SJCRH30 (cell line): Measurements from ENCODE around the gene STIM1. TPM values are rescaled to one million over a fixed set of nuclear protein-coding genes. Genes with fewer than 3 reads are reported as not detected.

ENCODE experiments used
- DNase-seq, 2 experiments: peaks; one replicate each; pipeline ENCODE4 v3.0.0-alpha.2; 2015 to 2020
- H3K27ac ChIP-seq: fragments of 250-450 bp; sonication (Bioruptor Pico); 2 replicates; pipeline ENCODE4 v1.5.1; 2020; ENCODE audit warnings: mild to moderate bottlenecking, moderate library complexity
- H3K27me3 ChIP-seq: fragments of 250-450 bp; sonication (Bioruptor Pico); 2 replicates; pipeline ENCODE4 v1.5.1; 2020; ENCODE audit warnings: mild to moderate bottlenecking, moderate library complexity
- H3K36me3 ChIP-seq: fragments of 250-450 bp; sonication (Bioruptor Pico); 2 replicates; pipeline ENCODE4 v1.5.1; 2020; ENCODE audit warnings: mild to moderate bottlenecking, moderate library complexity
- H3K4me1 ChIP-seq: fragments of 250-450 bp; sonication (Bioruptor Pico); 2 replicates; pipeline ENCODE4 v1.5.1; 2020; ENCODE audit warnings: mild to moderate bottlenecking, moderate library complexity
- H3K4me3 ChIP-seq: fragments of 250-450 bp; sonication (Bioruptor Pico); 2 replicates; pipeline ENCODE4 v1.5.1; 2020; ENCODE audit warnings: mild to moderate bottlenecking, moderate library complexity
- H3K9me3 ChIP-seq: fragments of 250-450 bp; sonication (Bioruptor Pico); replicated peaks from 2 replicates; pipeline ENCODE4 v1.5.1; 2020; ENCODE audit warnings: mild to moderate bottlenecking, moderate library complexity
- total RNA-seq: library from RNA; depleted of rRNA; stranded (reverse); fragments of >200 nt; shearing (Covaris generic); gene quantifications from 2 replicates; pipeline ENCODE4 v1.2.3, GENCODE V29; 2014

STIM1 gene
- total RNA-seq, 1 experiment from 2014 or later: 14.7 TPM

DNA sequence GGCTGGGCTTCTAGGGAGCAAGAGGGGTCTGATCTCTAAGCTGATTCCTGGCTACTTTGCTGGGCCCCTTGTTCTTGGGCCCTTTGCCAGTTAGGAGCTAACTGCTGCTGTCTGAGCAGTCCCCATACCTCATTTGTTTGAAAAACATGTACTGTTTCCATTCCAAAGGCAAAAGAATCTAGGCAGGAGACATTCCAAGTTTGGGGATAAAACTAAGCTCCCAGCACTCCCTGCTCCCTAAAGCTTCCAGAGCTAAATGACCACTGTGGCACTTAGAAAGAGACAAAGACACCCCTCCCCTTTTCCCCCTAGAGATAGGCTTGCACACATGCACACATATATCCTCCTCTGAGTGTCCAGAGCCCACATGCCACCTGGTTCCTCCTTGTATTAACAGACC, 216.4 kb downstream of the STIM1 start:
- peak in 1 of 2 experiments; percentile 25 for DNase-seq
- no peaks in the 10 kb centered on the region for H3K36me3 ChIP-seq
- H3K27ac ChIP-seq: no peak overlapping the region
- H3K4me1 ChIP-seq: no peaks in the 10 kb centered on the region; the same call in 1 of the 2 replicates
- H3K27me3 ChIP-seq: no peaks in the 10 kb centered on the region
- no peak overlapping the region for H3K4me3 ChIP-seq
- no peaks in the 10 kb centered on the region for H3K9me3 ChIP-seq

DNA sequence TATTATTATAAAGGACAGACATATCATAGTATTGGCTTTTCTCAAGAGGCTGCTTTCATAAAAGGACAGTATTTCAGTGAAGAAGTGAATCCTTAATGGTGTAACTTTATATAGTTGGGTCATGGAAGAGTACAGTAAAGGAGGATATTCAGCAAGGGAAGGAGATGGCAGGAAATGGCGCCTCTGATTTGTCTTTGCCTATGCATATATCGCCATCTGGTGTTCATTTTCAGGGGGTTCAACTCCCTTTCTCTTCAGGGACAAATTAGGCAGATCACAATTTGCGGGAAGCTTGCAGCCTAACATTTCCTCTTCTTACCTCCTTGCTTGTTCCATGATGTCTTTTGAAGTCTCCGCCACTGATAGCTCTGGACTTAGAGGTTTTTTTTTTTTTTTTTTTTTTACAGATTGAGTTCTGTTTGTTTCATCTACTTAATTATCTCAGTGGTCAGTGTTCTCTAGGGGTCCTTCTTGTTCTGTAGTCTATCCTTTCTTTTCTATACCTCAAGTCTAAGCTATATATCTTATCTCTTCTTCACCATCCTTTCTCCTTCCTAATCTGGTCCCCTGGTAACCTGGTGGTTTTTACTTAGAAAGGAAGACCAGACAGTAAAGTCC, 217.3 kb downstream of the STIM1 start:
- peak; percentile 51 to 86 for DNase-seq
- Histone ChIP-seq H3K27ac (no peak overlapping the region), H3K27me3 (no peaks in the 10 kb centered on the region), H3K36me3 (no peaks in the 10 kb centered on the region), H3K4me1 (no peaks in the 10 kb centered on the region; the same call in 1 of the 2 replicates), H3K9me3 (no peaks in the 10 kb centered on the region), H3K4me3 (no peak overlapping the region)

DNA sequence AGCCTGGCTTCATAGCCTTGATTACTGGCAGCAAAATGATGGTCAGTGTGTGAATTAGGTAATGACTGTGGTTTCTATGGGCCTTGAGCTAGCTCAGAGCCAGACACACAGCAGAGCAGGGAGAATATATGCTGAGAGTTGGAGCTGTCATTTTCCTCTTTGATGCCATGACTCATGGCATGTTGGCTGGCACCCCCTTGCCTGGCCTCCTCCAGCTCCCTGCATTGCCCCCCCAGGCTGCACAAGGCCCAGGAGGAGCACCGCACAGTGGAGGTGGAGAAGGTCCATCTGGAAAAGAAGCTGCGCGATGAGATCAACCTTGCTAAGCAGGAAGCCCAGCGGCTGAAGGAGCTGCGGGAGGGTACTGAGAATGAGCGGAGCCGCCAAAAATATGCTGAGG, 218.8 kb downstream of the STIM1 start:
- Histone ChIP-seq H3K4me3 (no peak overlapping the region), H3K4me1 (no peaks in the 10 kb centered on the region; the same call in 1 of the 2 replicates), H3K27me3 (no peaks in the 10 kb centered on the region), H3K36me3 (no peaks in the 10 kb centered on the region), H3K27ac (no peak overlapping the region), H3K9me3 (no peaks in the 10 kb centered on the region)
- no peak for DNase-seq

GRCh38 chr11:4076774-4077173, 221.3 kb downstream of the STIM1 start:
- no peaks in the 10 kb centered on the region; the same call in 1 of the 2 replicates for H3K4me1 ChIP-seq
- H3K27ac ChIP-seq: no peak overlapping the region
- H3K4me3 ChIP-seq: no peak overlapping the region
- H3K36me3 ChIP-seq: no peaks in the 10 kb centered on the region
- no peak for DNase-seq
- H3K27me3 ChIP-seq: no peaks in the 10 kb centered on the region
- H3K9me3 ChIP-seq: no peaks in the 10 kb centered on the region

DNA sequence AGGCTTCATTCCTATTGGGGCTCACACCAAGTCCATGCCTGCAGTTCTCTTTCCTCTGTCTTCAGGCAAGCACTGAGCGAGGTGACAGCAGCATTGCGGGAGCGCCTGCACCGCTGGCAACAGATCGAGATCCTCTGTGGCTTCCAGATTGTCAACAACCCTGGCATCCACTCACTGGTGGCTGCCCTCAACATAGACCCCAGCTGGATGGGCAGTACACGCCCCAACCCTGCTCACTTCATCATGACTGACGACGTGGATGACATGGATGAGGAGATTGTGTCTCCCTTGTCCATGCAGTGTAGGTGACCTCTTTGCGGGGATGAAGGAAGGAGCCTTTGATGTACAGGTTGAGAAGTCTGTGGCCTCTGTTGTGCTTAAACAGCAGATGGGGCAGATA, 227.7 kb downstream of the STIM1 start:
- Histone ChIP-seq H3K27ac (no peak overlapping the region), H3K27me3 (no peaks in the 10 kb centered on the region), H3K4me1 (no peaks in the 10 kb centered on the region), H3K9me3 (no peaks in the 10 kb centered on the region), H3K4me3 (no peak overlapping the region), H3K36me3 (no peaks in the 10 kb centered on the region)
- DNase-seq: no peak

- Histone ChIP-seq H3K4me3 (no peak overlapping the region), H3K27ac (no peak overlapping the region), H3K9me3 (no peaks in the 10 kb centered on the region), H3K4me1 (no peaks in the 10 kb centered on the region), H3K36me3 (no peaks in the 10 kb centered on the region), H3K27me3 (no peaks in the 10 kb centered on the region)
- DNase-seq: no peak
These were observed 229.1 kb downstream of the STIM1 start for GRCh38 chr11:4084406-4085125.

DNA sequence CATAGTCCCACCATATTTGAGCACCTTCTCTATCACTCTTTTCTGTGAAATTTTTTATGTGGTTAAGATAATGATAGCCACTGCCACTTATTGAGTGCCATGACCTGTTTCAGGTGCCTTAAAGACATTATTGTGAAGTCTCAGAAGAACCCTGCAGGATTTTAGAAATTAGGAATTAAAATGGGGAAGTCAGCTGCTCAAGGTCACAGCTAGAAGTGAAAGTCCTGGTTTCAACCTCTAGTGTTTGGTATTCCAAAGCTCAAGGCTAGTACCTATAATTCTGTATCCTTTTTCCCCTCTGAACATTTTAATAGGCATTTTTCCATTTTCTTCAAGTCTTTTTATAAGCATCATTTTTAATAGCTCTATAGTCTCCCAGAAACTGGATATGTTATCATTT, 230.1 kb downstream of the STIM1 start:
- Histone ChIP-seq H3K9me3 (no peaks in the 10 kb centered on the region), H3K27ac (no peak overlapping the region), H3K36me3 (no peaks in the 10 kb centered on the region), H3K27me3 (no peaks in the 10 kb centered on the region), H3K4me1 (no peaks in the 10 kb centered on the region), H3K4me3 (no peak overlapping the region)
- no peak for DNase-seq

- H3K36me3 ChIP-seq: no peaks in the 10 kb centered on the region
- no peaks in the 10 kb centered on the region for H3K4me1 ChIP-seq
- H3K9me3 ChIP-seq: no peaks in the 10 kb centered on the region
- no peak overlapping the region for H3K4me3 ChIP-seq
- H3K27ac ChIP-seq: no peak overlapping the region
- H3K27me3 ChIP-seq: no peaks in the 10 kb centered on the region
- DNase-seq: no peak
These were observed 231.3 kb downstream of the STIM1 start for GRCh38 chr11:4086575-4087353.

DNA sequence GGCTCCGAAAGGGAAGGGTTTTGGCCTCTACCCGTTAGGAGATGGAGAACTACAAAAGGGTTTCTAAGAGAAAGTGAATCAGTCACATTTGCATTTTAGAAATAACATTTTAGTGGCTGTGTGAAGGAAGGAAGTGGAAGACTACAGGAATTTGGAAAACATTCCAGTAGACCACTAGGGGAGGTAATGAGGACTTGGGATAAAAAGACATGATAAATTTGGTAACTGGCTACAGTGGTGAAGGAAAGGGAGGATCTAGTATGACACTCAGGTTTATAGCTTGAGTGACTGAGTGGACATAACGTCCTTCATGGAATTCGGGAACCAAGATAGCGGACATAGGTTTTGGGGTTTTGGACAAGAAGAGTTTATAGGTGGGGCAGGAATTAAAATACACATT, 232.1 kb downstream of the STIM1 start:
- Histone ChIP-seq H3K36me3 (no peaks in the 10 kb centered on the region), H3K4me3 (no peak overlapping the region), H3K4me1 (no peaks in the 10 kb centered on the region), H3K9me3 (no peaks in the 10 kb centered on the region), H3K27ac (no peak overlapping the region), H3K27me3 (no peaks in the 10 kb centered on the region)
- DNase-seq: no peak

DNA sequence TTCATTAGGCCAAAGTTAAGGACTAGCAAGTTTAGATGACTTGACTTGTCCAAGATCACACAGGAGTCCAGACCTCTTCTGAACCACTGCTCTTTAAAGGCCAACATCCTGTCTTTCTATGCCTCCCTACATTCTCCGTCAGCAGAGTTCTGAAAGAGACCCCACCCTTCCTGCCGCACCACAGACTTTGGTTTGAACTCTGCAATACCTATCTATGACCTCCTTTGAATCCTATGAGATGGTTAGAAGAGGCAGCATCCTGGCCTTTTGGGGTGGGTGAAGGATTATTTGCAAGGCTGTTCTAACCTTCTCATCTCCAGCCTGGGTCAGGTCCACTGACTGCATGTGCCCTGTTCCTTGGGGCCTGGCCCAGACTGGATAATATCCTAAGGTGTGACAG, 234.8 kb downstream of the STIM1 start:
- DNase-seq: no peak
- Histone ChIP-seq H3K4me1 (no peaks in the 10 kb centered on the region), H3K27ac (no peak overlapping the region), H3K9me3 (no peaks in the 10 kb centered on the region), H3K27me3 (no peaks in the 10 kb centered on the region), H3K4me3 (no peak overlapping the region), H3K36me3 (no peaks in the 10 kb centered on the region)

DNA sequence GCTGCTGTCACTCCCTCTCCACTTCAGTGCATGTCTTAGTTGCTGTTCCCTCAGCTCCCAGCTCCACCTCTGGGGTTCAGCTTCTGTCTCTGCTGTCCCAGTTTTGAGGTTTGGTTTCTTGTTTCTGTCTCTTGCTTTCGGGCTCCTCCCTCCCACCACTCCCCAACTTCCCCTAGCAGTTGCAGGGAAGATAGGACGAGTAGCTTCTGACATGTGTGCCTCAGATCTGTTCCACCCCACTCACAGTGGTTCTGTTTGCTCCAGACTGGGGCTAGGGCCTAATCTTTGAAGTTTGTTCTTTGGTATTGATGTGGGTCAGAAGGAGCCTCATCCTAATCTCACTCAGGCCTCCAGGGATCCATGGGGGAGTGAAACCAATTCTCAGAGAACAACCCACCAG, 236.6 kb downstream of the STIM1 start:
- no peaks in the 10 kb centered on the region for H3K27me3 ChIP-seq
- DNase-seq: no peak

DNA sequence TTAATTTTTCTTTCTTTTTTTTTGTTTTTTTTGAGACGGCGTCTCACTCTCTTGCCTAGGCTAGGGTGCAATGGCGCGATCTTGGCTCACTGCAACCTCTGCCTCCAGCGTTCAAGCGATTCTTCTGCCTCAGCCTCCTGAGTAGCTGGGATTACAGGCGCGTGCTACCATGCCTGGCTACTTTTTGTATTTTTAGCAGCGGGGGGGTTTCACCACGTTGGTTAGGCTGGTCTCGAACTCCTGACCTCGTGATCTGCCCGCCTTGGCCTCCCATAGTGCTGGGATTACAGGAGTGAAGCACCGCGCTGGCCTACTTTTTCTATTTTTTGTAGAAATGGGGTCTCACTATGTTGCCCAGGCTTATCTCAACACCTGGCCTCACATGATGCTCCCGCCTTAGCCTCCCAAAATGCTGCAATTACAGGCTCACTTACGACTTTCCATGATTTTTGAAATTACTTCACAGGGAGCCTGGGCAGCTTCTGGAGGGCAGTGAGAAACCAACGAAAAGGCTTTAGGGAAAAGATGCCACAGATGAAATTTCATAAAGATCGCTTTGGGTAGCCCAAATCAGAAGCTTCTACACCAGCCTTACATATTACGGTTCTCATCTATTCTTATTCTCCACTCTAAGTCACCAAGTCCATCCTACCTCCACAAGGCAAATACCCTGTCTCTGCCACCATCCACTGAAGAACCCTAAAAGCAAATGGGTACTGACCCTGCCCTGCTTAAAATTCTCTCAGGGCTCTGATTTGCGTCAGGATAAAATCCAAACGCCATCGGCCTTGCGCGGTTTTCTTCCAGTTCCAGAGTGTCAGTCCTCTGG, 238.3 kb downstream of the STIM1 start:
- H3K9me3 ChIP-seq: no peaks in the 10 kb centered on the region
- no peaks in the 10 kb centered on the region for H3K4me1 ChIP-seq
- peak overlapping the region; percentile 92 for H3K27ac ChIP-seq
- H3K27me3 ChIP-seq: no peaks in the 10 kb centered on the region
- no peak for DNase-seq
- peaks cover 8% of the 10 kb centered on the region for H3K36me3 ChIP-seq
- peak overlapping the region; percentile 81 for H3K4me3 ChIP-seq

More for the DNA sequence above, 236.6 kb downstream of the STIM1 start:
- Histone ChIP-seq H3K4me1 (no peaks in the 10 kb centered on the region), H3K4me3 (no peak overlapping the region), H3K27ac (no peak overlapping the region), H3K36me3 (no peaks in the 10 kb centered on the region), H3K9me3 (no peaks in the 10 kb centered on the region)

DNA sequence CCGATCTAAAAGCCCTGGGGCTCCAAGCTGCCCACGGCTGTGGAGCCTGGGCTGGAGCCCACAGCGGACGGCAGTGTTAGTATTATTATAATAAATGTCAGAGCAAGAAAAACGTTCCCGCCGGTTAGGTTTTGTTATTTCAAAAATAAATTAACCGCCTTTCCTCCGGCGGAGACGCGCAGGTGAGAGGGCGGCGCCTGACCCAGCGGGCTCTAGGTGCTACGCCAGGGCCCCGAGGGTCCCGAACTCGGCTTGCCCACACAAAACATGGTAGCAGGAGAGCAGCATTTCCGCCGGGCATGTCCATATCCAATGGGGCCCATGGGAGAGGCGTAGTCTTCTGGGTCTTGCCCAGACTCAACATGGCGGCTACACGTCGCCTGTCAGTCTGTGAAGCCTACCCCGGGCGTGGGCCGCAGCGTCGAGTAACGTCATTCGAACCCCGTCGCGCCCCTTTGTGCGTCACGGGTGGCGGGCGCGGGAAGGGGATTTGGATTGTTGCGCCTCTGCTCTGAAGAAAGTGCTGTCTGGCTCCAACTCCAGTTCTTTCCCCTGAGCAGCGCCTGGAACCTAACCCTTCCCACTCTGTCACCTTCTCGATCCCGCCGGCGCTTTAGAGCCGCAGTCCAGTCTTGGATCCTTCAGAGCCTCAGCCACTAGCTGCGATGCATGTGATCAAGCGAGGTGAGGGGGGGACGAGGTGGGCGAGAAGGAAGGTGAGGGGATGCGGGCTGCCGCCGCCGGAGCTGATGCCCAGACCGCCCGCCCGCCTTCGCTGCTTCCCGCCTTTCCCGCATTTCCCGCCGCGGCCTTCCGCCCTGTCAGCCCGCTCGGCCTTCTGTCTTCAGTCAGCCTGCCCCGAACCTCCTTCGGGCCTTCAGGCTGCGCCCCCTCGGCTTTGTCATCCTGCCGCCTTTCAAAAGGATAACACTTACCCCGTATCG, 239.2 kb downstream of the STIM1 start, which contains the start of gene RRM1:
Gene RRM1, plus strand, starts transcription at position 452 of the 944 bp plus-strand sequence. Its CDS starts 214 bp downstream, at position 666.
- Histone ChIP-seq H3K4me1 (no peaks in the 10 kb centered on the region), H3K27me3 (no peaks in the 10 kb centered on the region), H3K9me3 (no peaks in the 10 kb centered on the region), H3K27ac (peak within 1 kb of the TSS; percentile 92), H3K4me3 (peak within 1 kb of the TSS; percentile 81), H3K36me3 (peaks cover 9% of the 10 kb centered on the region)
- DNase-seq: peak; percentile 98
